ENCODE data around the gene ANP32B.
"Not testable (repeated sequence)": the region's sequence is repeated elsewhere in the genome, so short reads cannot be mapped to it uniquely, and the experiment has no call there.

The ANP32B gene

GRCh38 chr9:97964901-97965300, 18.2 kb upstream of the ANP32B start:
- no peak for DNase-seq

DNA sequence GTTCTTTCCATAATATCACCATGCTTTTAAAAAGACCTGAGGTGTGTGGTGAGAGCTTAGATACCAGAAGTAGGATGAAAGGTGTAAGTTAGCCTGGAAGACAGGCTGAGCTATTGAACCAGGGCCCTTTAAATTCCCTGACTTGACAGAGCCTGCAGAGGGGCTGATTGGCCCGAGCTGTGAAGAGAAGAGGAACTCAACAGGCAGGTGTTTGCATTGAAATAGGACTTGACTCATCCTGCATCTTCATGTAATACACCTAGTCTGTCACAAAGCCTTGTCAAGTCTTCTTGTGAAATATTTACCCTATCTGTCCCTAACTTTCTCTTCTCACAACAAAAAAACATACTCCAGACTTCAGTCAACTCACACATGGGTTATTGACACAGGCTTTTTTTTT, 16.6 kb upstream of the ANP32B start:
- no peak for DNase-seq

DNA sequence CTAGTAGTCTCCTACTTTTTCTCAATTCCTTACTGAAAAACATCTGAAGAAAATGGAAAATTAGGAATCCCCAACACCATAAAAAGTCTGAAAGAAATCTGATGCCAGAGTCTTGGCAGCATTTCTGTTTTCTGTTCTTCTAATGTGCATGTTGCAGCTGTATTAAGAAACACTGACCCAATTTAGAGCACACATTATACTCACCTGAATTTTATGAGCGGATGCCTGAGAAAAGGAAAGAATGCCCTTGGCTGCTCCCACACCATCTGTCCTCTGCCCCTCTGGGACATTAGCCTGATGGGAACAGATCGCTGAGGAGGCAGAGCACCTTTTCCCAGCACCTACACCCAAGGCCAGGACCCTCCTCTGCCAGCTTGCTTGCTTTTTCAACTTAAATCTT, 14.1 kb upstream of the ANP32B start:
- DNase-seq, result peak; percentile 86

DNA sequence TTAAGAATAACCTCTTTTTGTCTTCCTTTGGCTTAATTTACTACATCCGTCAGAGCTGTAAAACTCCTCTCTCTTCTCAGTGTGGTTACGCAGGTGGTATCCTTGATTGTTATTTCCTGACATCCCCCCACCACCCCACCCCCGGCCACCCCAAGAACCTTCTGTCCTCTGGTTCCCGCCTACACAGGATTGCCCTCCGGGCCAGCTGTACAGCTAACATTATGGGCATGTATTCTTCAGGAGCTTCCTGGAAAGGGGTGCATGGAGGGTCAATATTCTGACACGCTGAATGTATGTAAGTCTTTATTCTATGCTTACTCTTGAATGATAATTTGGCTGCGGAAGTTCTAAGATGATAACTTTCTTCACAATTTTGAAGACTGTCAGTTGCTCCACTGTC, 13.0 kb upstream of the ANP32B start:
- DNase-seq, result no peak

DNA sequence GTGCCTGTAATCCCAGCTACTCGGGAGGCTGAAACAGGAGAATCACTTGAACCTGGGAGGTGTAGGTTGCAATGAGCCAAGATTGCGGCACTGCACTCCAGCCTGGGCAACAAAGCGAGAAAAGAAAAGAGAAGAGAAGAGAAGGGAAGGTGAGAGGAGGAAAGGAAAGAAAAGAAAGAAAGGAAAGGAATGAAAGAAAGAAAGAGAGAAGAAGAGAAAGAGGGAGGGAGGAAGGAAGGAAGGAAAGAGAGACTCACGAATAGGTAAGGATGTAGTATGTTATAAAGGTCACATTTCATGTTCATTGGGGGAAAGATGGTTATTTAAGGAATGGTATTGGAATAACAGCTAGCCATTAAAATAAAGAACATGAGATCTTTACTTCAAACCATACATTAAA, 10.4 kb upstream of the ANP32B start:
- DNase-seq, result no peak

GRCh38 chr9:97975376-97975775, 7.8 kb upstream of the ANP32B start:
- DNase-seq, result no peak

DNA sequence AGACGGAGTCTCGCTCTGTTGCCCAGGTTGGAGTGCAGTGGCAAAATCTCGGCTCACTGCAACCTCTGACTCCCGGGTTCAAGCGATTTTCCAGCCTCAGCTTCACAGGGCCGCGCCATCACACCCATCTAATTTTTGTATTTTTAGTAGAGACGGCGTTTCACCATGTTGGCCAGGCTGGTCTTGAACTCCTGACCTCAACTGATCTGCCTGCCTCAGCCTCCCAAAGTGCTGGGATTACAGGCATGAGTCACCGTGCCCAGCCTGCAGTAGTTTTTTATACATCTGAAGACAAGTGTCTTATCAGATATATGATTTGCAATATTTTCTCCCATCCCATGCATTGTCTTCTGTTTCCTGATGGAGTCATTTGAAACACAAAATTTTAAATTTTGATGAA, 6.5 kb upstream of the ANP32B start:
- DNase-seq, result not testable (repeated sequence)

DNA sequence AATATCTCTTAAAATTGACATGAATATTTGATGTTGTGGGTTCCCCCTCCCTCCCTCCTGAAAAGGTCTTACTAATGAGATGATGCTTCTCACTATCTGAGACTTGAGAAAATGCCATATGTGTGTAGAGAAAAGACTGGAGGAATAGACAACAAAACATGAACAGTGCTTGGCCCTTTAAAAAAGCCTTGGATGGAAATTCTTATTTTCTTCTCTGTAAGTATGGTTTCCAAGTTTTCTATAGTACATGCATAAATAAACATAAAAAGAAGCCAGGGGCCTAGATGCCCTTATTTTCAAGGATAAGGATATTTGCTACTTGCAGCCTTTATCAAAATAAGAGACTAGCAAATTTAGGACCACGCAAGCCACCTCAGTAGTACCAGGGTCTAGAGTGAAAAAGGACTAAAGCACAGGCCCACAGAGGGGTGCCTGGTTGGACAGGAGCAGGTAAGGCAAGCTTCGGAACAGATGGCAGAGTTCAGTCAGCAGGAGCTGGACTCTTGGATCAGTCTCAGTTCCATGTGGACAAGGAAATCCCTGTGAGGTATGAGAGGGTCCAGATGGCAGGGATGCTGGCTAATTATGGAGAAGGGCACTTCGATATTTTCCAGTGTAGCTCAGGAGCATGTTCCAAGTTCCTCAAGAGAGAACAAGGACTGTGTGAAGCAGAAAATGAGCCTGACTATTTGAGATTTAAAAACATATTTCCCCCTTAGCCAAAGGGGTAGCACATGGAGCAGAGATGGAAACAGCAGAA, 4.6 kb upstream of the ANP32B start:
- peak; percentile 61 for DNase-seq

- DNase-seq, result no peak
These were observed 3.2 kb upstream of the ANP32B start for GRCh38 chr9:97979788-97980478.

GRCh38 chr9:97980479-97980803, 2.7 kb upstream of the ANP32B start:
- DNase-seq, result no peak

DNA sequence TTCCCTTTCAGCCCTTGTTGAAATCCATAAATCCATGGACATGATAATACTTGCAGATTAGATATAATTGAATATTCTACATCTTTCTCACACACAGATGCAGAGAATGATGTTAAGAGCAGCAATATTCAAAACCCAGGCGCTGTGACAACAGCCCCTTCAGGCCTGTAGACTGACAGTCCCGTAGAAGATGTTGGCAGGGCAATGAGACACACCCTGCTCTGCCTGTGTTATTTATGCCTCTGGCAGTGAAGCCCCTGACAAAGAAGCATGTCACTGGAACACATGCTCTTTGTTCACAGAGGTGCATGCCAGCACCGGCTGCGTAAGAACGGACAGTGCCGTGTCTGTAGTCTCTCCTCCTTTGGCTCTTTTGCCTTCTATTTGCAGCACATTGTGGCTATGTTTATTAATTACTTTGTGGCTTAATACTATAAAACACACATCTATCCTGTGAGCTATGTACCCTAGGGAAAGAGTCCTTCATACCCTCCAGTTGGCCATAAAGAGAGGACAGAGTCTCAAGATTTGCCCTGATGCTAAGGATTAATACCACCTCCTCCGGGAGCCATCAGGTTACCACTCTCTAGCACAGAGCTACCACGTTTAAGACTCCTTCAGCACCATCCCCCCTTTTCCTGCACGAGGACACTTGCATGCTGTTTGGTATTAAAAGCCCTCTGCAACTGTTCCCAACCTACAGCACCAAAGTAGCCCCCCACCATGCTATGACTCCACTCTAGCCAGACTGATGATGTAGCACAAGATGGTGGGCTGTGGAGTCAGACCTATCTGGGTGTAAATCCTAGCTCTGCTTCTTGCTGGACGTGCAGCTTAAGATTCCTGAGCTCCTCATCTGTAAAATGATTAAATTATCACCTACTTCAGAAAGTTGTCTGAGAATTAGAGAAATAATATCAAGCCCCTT, 2.0 kb upstream of the ANP32B start:
- no peak for DNase-seq

DNA sequence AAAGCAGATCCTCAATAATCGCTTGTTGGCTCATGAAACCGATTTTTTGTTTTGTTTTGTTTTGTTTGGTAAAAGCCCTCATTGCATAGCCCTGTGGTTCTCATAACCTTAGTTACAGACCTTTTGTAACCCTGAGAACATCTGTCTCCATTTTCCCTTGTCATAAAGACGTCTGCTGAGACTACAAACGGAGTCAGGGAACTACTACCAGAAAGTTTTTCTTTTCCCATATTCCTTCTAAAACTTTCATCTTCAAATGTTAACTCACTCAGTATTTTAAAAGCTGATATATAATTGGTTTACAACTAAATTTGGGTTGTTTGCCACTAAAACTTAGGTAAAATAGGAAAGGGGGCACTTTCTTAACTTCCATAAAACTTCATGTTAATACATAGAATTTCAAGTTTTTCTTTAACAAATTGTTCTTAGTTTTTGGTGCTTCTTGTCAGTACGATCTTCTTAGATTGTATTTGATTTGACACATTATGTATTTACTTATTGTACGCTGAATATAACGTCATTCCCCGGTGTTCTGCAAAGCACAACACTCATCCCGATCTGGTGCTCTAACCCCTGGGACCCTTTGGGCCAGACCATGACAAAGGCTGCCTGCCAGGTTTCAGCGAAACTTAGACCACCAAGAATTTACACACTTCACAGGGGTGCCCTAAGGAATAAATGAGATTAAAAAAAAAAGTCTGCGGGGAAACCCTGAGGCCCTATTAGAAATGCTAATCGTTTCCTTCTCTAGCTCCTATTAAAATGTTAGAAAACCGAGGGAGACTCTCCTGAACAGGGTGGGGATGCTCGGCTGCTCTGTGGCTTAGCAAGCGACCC, 1.1 kb upstream of the ANP32B start:
- DNase-seq, result no peak

DNA sequence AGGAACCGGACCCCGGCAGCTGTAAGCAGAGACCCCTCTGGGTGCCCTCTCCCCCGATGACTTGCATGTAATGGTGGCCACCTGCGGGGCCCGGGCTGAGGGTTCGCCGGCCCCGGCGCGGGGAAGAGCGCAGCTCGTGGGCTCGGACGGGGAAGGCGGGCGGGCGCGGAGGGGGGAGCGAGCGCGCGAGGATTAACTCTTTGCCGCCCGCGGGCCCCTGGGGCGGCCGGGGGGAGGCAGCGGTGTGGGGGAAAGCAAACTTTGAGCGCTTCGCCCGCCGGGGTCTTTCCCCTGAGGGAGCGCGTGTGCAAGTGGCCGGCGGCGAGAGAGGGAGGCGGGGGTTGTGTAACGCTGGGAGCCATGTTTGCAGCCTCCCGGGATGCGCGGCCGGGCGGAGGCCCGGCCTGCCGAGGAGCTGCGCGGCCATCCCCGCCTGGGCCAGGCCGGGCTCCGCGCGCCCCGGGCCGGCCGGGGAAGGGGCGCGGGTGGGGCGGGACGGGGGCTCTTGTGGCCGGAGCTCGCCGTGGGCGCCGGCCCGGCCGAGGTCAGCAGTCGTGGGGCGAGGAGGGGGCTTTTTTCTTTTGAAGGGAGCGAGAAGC, 547 bp downstream of the ANP32B start:
- peak; percentile 37 for DNase-seq

DNA sequence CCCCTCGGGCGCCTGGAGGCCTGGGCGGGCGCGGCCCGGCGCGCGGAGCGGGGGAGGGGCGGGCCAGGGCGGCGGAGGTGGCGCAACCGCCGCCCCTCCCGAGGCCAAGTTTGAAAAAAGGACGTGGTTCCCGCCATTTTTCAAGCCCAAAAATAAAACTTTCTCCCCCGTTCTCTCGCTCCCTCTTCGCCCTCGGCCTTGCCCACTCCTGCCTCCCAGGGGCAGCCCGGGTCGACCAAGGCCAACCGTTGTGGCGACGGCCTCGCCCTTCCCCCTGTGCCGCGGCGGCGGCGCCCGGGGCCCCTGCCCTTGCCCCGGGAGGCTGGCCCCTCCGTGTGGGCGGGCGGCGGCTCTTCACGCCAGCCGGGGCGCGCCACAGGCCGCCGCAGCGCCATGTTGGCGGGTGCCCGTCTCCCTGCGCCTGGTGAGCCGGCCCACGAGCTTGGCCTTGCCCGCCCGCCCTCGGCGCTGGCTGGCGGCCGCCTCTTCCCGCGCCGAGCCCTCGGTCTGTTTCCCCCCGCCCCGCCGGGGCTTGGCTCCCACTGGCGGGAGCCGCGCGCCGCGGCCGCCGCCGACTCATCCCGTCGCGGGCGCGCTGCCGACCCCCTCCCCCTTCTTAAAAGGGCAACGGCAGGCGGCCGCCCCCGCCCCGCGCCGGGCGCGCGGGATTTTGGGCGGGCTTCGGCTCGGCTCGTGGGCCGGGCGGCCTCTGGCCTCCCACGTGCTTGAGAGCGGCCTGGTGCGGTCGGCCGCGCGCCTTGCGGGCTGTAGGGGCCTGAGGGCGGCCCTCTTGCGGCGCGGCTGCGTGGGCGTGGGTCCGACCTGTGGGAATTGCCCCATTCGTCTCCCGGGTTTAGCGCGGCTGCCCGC, 1.3 kb downstream of the ANP32B start:
- peak; percentile 64 for DNase-seq

DNA sequence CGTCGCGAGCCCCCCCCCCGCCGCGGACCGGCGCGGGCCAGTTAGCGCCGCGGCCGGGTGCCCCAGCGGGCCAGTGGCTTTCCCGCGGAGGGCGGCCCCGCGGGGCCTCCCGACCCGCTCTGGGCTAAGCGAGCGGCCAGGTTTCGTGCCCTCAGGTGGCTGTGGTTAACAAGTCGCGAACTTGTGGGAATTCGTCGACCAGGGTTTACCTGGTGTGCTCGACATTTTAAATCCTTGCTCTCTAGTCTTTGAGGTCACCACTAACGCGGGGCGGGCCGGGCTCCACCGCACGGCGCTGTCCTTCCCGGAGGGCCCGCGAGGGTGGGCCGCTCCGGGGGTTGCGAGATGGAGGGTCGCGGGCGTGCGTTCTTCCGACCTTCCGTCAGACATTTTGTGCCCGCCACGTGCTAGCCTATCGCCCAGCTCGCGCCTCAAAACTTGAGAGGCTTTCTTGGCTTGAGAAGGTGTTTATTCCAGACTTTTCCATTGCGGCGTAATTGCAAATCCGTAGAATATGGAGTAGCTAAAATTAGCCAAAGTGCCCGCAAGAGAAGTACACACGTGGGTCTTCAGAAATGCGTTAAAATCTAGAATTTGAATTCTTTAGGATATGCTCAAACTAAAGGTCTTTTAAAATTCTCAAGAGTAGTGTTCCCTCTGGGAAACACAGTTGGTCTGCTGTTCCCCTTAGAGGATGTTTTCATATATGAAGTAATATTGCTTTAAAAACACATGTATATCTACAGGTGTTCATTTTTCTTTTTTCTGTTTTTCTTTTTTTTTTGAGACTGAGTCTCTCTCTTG, 2.1 kb downstream of the ANP32B start:
- no peak for DNase-seq

DNA sequence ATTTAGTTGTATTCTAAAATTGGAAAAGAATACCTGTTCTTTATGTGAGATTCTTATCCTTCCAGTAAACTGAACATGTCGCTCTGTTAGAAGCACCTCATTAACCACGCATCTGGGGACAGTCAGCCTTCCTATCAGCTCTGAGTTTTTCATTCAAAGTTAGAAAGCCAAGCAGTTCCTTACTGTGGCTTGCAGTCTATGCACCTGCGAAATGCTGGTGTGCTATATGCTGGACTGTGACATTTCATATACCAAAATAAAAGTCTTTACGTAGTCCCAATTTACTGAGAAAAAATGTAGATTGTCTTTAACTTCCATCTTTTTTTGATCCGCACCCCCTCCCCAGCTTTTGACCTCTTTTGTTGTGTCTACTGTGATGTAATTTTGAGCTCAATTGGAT, 4.3 kb downstream of the ANP32B start:
- DNase-seq, result no peak

- no peak for DNase-seq
These were observed 7.1 kb downstream of the ANP32B start for GRCh38 chr9:97990259-97990658.

DNA sequence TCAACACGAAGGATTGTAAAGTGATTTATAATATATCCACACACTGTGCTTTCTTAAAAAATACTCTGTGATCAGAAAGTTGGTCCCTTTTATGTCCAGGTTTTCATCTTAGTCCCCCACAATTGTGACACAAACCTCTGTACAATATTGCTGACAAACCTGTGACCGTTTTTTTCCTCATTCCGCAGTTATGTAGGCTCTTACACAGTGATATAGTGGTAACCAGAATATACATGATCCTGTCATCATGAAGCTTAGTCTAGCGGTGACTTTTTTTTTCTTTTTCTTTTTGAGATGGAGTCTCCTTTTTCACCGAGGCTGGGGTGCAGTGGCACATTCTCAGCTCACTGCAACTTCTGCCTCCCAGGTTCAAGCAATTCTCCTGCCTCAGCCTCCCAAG, 8.7 kb downstream of the ANP32B start:
- DNase-seq, result no peak

GRCh38 chr9:97992219-97992618, 9.1 kb downstream of the ANP32B start:
- DNase-seq, result no peak

DNA sequence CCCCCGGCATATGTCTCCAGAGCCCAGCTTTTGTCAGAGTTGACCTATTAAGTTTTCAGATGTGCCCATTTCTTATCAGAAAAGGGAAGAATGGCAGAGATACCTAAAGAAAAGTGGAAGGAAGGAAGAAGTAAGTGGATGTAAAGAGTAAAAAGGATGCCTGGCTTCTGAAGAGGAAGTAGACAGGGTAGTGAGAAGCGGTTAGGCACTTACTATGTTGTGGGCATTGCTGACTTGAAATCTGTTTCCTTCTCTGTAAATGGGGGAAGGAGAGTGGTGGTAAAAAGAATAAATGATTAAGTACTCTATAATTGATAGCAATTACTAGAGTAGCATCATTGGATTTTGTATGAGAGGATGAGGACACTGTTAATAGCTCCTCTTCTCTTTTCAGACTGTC, 9.9 kb downstream of the ANP32B start:
- no peak for DNase-seq

GRCh38 chr9:97994703-97995102, 11.6 kb downstream of the ANP32B start:
- no peak for DNase-seq
